GM19468 (cell line): ENCODE results near the gene PDPK1.
A peak's percentile ranks its signal among the peaks of the same experiment; 100 is the strongest.
"Not testable (repeated sequence)": the region's sequence is repeated elsewhere in the genome, so short reads cannot be mapped to it uniquely, and the experiment has no call there.

Source experiments
- ATAC-seq: cut with Tn5 transposase; IDR thresholded peaks from one replicate; pipeline ENCODE4 v1.9.1; 2021; ENCODE audit warnings: mild to moderate bottlenecking, moderate library complexity, moderate number of reproducible peaks; ENCODE audit not compliant: unreplicated experiment; ENCODE audit errors: extremely low read depth

Gene PDPK1

GRCh38 chr16:2584729-2585650 is 47.2 kb downstream of the PDPK1 start:
- no peak for ATAC-seq

- no peak for ATAC-seq
Measured at GRCh38 chr16:2585651-2586081, 47.8 kb downstream of the PDPK1 start.

GRCh38 chr16:2586241-2586640 is 48.4 kb downstream of the PDPK1 start:
- no peak for ATAC-seq

GRCh38 chr16:2586901-2587480 is 49.2 kb downstream of the PDPK1 start:
- ATAC-seq = no peak

- no peak for ATAC-seq
Measured at GRCh38 chr16:2587891-2588565, 50.2 kb downstream of the PDPK1 start.

- no peak for ATAC-seq
Measured at GRCh38 chr16:2591476-2592240, 53.8 kb downstream of the PDPK1 start.

GRCh38 chr16:2592786-2593185 is 55.0 kb downstream of the PDPK1 start:
- ATAC-seq = no peak

- ATAC-seq = no peak
Measured at GRCh38 chr16:2595393-2596205, 57.8 kb downstream of the PDPK1 start.

GRCh38 chr16:2596747-2597559 is 59.1 kb downstream of the PDPK1 start:
- ATAC-seq = no peak

GRCh38 chr16:2597560-2597902 is 59.7 kb downstream of the PDPK1 start:
- no peak for ATAC-seq

GRCh38 chr16:2598133-2598641 is 60.4 kb downstream of the PDPK1 start:
- ATAC-seq = no peak

GRCh38 chr16:2598723-2599122 is 60.9 kb downstream of the PDPK1 start:
- no peak for ATAC-seq

GRCh38 chr16:2599165-2599564 is 61.3 kb downstream of the PDPK1 start:
- not testable (repeated sequence) for ATAC-seq

- not testable (repeated sequence) for ATAC-seq
Measured at GRCh38 chr16:2599785-2600184, 62.0 kb downstream of the PDPK1 start.

- not testable (repeated sequence) for ATAC-seq
Measured at GRCh38 chr16:2601301-2602025, 63.6 kb downstream of the PDPK1 start.

GRCh38 chr16:2602175-2602574 is 64.4 kb downstream of the PDPK1 start:
- ATAC-seq = not testable (repeated sequence)

- peak; percentile 36 for ATAC-seq
Measured at GRCh38 chr16:2603165-2604015, 65.6 kb downstream of the PDPK1 start.
